Stimulated activated CD8-positive, alpha-beta memory T cell treated with anti-CD3 and anti-CD28 coated beads, Interleukin-7, amount 100 ng/mL, for 48 hours (primary cell): Measurements from ENCODE around the gene XK.
"Not testable (repeated sequence)": the region's sequence is repeated elsewhere in the genome, so short reads cannot be mapped to it uniquely, and the experiment has no call there.

Experiments used
- DNase-seq, 2 donors: peaks; one replicate each; pipeline ENCODE4 v3.0.0-alpha.2; 2020; ENCODE audit warnings: low read depth in 1 of 2; ENCODE audit errors: extremely low read depth in 1 of 2

The XK gene

DNA sequence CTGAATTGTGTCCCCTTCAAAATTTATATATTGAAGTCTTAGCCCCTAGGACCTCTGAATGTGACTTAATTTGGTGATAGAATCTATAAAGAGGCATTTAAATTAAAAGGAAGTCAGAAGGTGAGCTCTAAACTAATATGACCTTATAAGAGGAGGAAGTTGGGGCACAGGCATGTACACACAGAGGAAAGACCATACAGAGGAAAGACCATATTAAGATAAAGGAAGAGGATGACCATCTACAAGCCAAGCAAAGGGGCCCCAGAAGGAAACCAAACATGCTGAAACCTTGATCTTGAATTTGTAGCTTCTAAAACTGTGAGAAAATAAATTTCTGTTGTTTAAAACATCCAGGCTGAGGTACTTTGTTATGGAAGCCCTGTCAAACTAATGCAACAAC is 67.3 kb downstream of the XK start:
- DNase-seq, result no peak

DNA sequence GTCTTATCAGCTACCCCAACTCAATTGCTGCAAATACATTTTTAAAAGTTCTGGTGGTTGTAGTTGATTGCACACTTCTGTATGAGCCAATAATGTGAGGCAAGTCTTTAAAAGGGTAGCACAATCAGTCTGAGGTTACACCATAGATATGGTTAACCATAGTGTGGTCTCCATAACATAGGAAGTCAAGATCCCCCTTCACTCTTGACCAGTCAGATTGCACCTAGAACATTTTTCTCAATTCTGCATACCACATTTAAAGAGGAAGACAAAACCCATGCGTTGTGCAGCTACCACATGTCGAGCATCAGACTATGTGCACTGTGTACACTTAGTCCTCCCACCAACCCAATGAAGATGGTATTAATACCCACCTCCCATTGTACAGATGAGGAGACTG is 67.8 kb downstream of the XK start:
- DNase-seq, result no peak

DNA sequence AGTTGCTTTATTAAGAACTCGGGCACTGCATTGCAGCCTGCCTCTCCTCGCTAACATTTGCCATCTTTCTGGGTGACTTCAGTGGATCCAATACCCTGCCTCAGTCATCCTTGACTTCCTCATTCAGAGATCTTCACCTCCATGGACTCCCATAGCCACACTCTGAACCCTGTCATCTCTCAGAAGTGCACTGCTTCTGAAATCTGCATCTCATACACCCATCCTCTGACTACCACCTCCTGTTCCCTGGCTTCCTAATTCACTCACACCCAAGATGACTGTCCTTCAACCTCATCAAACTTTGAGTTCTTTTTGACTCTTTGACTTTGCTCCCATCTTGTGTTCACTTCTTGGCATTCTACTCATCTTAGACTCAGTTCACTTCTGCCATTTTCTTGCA is 68.9 kb downstream of the XK start:
- DNase-seq, result no peak

DNA sequence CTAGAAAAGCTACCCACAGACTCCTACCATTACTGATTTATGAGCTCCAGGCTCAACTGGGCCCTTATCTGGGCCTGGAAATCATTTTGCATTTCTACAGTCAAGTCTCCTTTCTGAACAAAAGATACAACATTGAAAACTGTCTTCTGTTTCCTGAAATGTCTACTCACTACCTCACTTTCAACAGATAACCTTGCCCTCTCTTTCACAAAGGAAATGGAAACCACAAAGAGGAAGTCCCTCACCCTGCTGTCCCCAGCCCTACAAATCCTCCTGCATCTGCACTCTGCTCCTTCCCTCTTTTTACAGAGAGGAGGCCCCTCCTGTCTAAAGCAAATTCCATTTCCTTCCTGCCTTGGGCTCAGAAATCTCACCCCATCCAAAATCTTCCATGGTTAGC is 69.4 kb downstream of the XK start:
- DNase-seq, result no peak

DNA sequence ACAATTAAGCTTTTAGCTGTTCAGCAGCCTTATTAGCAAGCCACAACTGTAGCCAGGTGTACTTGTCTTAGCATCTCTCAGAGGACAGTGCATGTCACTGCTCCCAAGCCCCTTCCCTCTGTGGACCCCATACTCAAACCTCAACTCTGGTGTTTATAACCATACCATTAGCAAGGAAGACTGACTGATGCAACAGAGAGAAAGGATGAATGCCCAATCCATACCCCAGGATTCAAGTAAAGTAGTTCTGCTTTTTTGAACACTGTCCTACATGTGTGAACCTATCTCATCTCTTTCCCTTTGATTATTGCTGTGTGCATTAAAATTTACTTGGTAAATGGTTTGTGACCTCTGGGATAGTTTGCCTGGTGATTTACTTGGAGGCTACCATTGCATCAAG is 71.5 kb downstream of the XK start:
- no peak for DNase-seq

DNA sequence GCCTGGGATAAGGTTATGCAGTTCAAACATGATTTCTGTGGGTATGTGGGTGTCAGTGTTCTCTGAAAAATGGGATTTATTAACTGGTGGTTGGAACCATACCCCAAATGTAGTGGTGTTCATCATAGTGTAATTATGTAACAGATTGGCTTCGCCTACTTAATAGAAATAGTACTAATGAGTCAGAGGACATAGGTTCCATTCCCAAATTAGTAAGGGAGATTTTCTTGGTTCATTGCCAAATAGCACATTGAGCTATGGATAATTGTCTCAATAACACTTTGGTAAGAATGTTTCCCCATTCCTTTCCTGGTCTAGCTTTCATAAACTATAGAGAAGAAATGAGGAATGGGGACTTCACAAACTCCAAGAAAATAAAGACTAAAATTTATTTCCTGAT is 73.8 kb downstream of the XK start:
- no peak for DNase-seq

DNA sequence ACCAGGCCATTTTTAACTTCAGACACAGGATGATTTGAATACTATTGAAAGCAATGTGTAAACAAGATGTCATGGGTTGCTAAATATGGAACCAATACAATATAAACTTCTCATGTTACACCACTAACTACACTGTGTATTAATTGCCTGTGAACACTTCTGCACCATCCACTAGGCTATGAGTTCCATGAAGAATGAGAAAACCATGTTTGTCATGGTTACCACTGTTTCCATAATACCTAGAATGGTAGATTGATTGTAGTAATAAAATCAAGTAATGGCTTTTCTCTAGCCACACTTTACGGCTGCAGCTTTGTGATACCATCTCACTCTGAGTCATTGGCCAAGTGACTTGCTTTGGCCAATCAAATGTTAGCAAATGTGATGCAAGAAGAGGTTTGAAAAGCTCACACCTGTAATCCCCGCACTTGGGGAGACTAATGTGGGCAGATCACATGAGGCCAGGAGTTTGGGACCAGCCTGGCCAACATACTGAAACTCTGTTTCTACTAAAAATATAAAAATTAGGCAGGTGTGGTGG is 74.4 kb downstream of the XK start:
- DNase-seq, result no peak

DNA sequence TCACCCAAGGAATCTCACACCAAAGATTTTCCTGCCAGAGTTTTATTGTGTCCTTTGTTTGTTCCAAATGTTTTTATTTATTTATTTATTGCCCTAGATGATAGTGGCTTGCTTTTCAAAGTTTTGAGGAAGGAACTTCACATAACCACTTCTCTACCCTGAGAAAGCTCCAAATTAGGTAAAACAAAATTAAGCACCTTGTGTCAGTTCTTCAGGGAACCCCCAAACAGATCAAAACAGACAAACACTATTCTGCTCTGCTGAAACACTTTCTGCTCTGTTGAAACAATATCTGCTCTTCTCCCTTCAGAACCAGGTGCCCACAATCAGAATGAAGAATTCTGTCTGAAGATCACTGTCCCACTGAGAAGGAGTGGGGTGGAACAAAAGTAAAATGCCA is 77.8 kb downstream of the XK start:
- no peak for DNase-seq

DNA sequence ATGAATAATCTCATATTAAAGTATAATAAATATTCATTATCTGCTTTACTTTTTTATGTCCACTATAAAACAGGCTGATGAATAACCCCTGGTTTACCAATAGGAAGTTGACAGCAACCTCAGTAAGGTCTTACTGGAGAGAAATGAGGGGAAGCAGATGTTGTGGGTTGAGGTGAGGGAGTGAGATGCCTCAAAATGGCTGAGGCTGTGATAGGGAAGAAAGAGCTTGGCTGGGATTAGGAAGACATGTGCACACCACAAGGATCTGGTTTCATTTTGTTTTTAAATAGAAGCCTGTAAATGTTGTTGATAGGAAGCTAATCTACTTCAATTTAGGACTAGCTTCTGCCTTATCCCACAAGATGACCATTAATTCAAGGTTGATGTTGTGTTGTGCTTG is 79.9 kb downstream of the XK start:
- DNase-seq, result no peak

DNA sequence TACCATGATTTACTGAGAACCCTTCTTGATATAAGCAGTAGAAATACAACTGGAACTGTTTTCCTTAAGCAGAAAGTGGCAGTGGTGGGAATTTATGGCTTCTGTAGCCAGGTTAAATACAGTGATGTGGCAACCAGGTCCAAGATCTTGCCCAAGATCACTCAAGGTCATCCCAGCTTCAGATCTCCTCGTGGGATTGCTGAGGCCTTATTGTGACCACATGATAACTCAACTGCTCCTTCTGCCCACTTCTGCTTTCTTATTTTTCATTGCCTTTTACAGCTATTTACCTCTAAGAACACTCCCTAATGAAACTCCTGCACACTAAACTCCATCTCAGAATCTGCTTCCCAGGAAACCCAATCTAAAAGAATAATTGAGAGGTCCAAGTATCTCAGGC is 81.8 kb downstream of the XK start:
- no peak for DNase-seq

DNA sequence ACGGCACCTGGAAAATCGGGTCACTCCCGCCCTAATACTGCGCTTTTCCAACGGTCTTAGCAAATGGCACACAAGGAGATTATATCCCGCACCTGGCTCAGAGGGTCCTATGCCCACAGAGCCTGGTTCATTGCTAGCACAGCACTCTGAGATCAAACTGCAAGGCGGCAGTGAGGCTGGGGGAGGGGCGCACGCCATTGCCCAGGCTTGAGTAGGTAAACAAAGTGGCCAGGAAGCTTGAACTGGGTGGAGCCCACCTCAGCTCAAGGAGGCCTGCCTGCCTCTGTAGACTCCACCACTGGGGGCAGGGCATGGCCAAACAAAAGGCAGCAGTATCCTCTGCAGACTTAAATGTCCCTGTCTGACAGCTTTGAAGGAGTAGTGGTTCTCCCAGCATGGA is 83.3 kb downstream of the XK start:
- DNase-seq, result not testable (repeated sequence)

DNA sequence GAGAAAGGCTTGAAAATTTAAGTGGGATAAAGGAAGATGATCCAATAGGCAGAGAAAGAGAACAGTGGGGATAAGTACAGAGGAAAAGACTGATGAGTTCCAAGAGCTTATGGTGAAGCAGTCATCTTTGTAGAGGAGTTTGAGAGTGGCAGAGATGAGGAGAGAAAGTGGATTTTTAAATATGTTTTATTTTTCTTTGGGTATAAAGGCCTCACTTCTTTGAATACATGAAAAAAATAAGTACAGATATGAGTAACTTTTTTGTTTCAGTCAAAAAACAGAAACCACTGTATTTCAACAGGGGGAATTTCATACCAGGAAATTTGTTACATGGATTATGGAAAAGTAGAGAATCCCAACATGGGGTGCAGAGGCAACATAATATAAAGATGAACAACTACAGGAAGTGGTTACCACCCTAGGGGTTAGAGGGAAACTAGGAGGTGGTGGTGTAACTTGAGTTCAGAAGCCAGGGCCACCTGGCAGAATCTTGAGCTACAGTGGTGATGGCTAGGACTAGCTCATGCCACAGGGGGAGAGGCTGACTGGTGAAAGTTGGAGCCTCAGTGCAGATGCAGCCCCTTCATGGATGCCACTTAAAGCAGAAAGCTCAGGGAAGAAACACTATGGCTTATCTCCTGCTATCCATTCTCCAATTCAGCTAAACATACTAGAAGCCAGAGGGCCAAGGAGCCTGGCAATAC is 90.8 kb downstream of the XK start:
- no peak for DNase-seq

DNA sequence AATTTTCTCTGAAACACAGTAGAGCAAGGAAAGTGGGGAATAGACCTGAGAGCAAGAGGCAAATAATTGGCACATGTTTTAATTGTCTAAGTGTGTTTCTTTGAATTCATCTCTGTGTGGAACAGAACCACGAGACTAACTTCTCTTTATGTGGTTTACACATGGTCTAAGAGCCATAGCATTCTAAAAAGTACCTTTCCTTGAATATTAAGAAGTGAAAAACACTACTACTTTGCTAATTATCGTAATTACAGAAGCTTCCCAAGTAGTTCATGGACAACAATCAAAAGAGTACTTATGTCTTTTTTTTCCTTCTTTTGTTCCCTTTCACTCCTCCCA is 91.4 kb downstream of the XK start:
- no peak for DNase-seq

DNA sequence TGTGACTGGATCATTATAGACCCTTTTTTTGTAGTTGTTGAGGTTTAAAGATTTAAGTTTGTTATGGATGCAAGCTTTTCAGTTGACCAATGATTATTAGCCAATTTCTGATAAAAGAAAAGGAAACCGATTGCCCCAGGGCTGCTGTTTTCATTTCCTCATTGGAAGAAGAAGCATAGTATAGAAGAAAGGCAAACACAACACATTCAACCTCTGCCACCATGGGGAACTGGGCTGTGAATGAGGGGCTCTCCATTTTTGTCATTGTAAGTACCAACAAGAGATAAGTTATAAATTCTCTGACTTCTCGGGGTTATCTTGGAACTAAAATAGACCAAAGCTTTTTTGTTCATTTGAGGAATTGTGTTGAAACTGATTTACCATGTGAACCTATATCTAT is 94.3 kb downstream of the XK start, which contains the start of gene CYBB:
CYBB (plus strand) TSS at position 203 of the 400 bp plus-strand sequence; CDS start at position 222, 19 bp downstream.
- DNase-seq, result no peak

DNA sequence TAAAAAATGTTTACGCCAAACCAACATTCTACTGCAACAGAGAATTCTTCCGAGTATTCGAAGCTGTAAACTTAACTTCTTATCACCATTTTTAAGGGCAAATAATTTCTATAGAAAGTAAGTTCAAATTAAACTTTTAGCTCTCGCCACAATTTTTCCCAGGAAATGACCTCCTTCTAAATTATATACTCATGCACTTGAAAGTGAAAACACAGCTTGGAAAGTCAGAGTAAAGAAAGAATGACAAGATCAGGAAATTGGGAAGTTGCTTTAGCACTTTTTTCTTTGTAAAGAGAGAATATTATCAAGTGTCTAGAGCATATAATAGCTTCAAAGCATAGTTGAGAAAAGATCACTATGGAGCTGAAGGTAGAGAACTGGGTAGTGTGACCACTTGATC is 95.5 kb downstream of the XK start:
- no peak for DNase-seq
